ENCODE data around the gene TIMM22.

DNA sequence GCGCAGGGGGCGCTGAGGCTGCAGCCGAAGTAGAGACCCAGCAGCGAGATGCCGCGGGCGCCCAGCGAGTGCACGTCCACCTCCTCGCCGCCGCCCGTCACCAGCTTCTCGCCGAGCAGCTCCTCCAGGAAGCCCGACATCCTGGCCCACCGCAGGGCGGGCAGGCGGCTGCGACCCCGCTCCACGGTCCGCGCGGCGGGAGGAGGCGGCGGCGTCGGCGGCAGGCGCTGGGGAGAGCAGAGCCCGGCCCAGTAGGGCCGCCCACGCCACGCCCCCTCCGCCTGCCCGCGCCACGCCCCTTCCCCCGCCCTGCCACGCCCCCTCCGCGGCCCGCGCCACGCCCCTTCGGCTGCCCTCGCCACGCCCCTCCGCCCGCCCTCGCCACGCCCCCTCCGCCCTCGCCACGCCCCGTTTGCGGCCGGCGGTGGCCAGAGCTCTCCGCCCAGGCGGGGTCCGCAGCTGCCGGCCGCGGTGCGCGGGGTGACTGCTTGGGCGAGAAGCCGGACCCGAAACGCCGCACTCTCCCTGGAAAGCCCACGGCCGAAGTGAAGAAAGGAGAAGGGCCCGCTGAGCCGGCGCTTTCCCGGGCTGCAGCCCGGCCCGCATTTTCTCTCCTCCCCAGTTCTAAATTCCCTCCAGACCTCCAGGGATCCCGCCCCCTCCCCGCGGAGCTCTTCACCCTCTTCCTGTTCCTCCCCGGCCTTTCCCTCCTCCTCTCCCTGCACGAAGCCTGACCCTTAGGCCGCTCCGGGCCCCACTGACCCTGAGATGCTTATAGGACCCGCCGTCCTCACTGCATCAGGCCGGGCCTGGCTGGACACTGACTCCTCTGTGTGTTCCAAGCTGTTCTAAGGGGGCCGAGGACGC, 17.2 kb upstream of the TIMM22 start, which contains the start of gene NXN:
- TF ChIP-seq, protein P1, sequence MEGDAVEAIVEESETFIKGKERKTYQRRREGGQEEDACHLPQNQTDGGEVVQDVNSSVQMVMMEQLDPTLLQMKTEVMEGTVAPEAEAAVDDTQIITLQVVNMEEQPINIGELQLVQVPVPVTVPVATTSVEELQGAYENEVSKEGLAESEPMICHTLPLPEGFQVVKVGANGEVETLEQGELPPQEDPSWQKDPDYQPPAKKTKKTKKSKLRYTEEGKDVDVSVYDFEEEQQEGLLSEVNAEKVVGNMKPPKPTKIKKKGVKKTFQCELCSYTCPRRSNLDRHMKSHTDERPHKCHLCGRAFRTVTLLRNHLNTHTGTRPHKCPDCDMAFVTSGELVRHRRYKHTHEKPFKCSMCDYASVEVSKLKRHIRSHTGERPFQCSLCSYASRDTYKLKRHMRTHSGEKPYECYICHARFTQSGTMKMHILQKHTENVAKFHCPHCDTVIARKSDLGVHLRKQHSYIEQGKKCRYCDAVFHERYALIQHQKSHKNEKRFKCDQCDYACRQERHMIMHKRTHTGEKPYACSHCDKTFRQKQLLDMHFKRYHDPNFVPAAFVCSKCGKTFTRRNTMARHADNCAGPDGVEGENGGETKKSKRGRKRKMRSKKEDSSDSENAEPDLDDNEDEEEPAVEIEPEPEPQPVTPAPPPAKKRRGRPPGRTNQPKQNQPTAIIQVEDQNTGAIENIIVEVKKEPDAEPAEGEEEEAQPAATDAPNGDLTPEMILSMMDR (IDR thresholded peaks at IDR 0.05; ENCODE audit: low read length), result no peak
- no peak for TF ChIP-seq EZH2 (optimal IDR thresholded peaks at IDR 0.05; ENCODE audit: low read depth, low read length)

Data from MM.1S (cell line).